H9 (cell line): ENCODE results near the gene MGLL. TPM values are rescaled to one million over a fixed set of nuclear protein-coding genes. Genes with fewer than 3 reads are reported as not detected.

ENCODE experiments used
- DNase-seq: peaks from one replicate; pipeline ENCODE4 v3.0.0-alpha.2; 2017
- H2AFZ ChIP-seq: one replicate; pipeline ENCODE4 v1.6.1; 2013; ENCODE audit warnings: mild to moderate bottlenecking, low read length, control low read depth, moderate library complexity
- H2AK5ac ChIP-seq: 2 replicates; pipeline ENCODE4 v1.6.1; 2013; ENCODE audit warnings: low read length, control low read depth, mixed read lengths; ENCODE audit not compliant: insufficient read length
- H2BK120ac ChIP-seq: one replicate; pipeline ENCODE4 v1.6.1; 2013; ENCODE audit warnings: low read depth, mild to moderate bottlenecking, low read length, control low read depth, inconsistent platforms; ENCODE audit not compliant: poor library complexity, severe bottlenecking
- H2BK12ac ChIP-seq: 2 replicates; pipeline ENCODE4 v1.6.1; 2013; ENCODE audit warnings: low read length, control low read depth, mixed read lengths, low read depth; ENCODE audit not compliant: insufficient read length
- H2BK15ac ChIP-seq: 2 replicates; pipeline ENCODE4 v1.6.1; 2013; ENCODE audit warnings: low read depth, low read length, control low read depth
- H2BK20ac ChIP-seq: one replicate; pipeline ENCODE4 v1.6.1; 2013; ENCODE audit warnings: low read depth, mild to moderate bottlenecking, low read length, control low read depth, inconsistent platforms; ENCODE audit not compliant: poor library complexity, severe bottlenecking
- H2BK5ac ChIP-seq: 2 replicates; pipeline ENCODE4 v1.6.1; 2013; ENCODE audit warnings: low read length, control low read depth, mixed read lengths; ENCODE audit not compliant: insufficient read length
- H3K14ac ChIP-seq: 2 replicates; pipeline ENCODE4 v1.6.1; 2013; ENCODE audit warnings: low read length, control low read depth; ENCODE audit not compliant: insufficient read depth
- H3K18ac ChIP-seq: 2 replicates; pipeline ENCODE4 v1.6.1; 2013; ENCODE audit warnings: low read depth, mild to moderate bottlenecking, mixed read lengths, low read length, control low read depth; ENCODE audit not compliant: insufficient read length
- H3K23ac ChIP-seq: 2 replicates; pipeline ENCODE4 v1.6.1; 2013; ENCODE audit warnings: low read length, control low read depth, mixed read lengths, low read depth; ENCODE audit not compliant: insufficient read length
- H3K23me2 ChIP-seq: 2 replicates; pipeline ENCODE4 v1.6.1; 2013; ENCODE audit warnings: low read depth, mild to moderate bottlenecking, mixed read lengths, low read length, control low read depth; ENCODE audit not compliant: insufficient read length, poor library complexity, severe bottlenecking
- H3K27ac ChIP-seq: 2 replicates; pipeline ENCODE4 v1.5.1; 2013; ENCODE audit warnings: low read length, control low read depth, mixed read lengths, low read depth; ENCODE audit not compliant: insufficient read length
- H3K27me3 ChIP-seq: 2 replicates; pipeline ENCODE4 v1.6.1; 2013; ENCODE audit warnings: low read length, control low read depth, inconsistent platforms; ENCODE audit not compliant: insufficient read depth
- H3K4ac ChIP-seq: 2 replicates; pipeline ENCODE4 v1.6.1; 2013; ENCODE audit warnings: low read depth, mild to moderate bottlenecking, control low read depth, inconsistent platforms, low read length, moderate library complexity
- H3K4me1 ChIP-seq: 2 replicates; pipeline ENCODE4 v1.6.1; 2013; ENCODE audit warnings: low read length, control low read depth, inconsistent platforms; ENCODE audit not compliant: insufficient read depth
- H3K4me2 ChIP-seq: 2 replicates; pipeline ENCODE4 v1.6.1; 2013; ENCODE audit warnings: low read length, control low read depth, mixed read lengths; ENCODE audit not compliant: insufficient read length, insufficient read depth
- H3K56ac ChIP-seq: 2 replicates; pipeline ENCODE4 v1.6.1; 2013; ENCODE audit warnings: low read depth, mild to moderate bottlenecking, mixed read lengths, low read length, control low read depth; ENCODE audit not compliant: insufficient read length
- H3K79me1 ChIP-seq: 2 replicates; pipeline ENCODE4 v1.6.1; 2013; ENCODE audit warnings: low read depth, mild to moderate bottlenecking, moderate library complexity, low read length, control low read depth, inconsistent platforms; ENCODE audit not compliant: insufficient read depth, poor library complexity, severe bottlenecking
- H3K79me2 ChIP-seq: 2 replicates; pipeline ENCODE4 v1.6.1; 2013; ENCODE audit warnings: low read length, control low read depth, inconsistent platforms; ENCODE audit not compliant: insufficient read depth
- H3K9ac ChIP-seq: 2 replicates; pipeline ENCODE4 v1.6.1; 2013; ENCODE audit warnings: low read length, control low read depth, mixed read lengths; ENCODE audit not compliant: insufficient read length; ENCODE audit errors: extremely low read depth
- H3K9me3 ChIP-seq: one replicate; pipeline ENCODE4 v1.6.1; 2013; ENCODE audit warnings: low read depth, low read length, inconsistent platforms; ENCODE audit not compliant: control insufficient read depth
- H3T11ph ChIP-seq: one replicate; pipeline ENCODE4 v1.6.1; 2013; ENCODE audit warnings: mild to moderate bottlenecking, low read length, control low read depth, inconsistent platforms
- H4K20me1 ChIP-seq: one replicate; pipeline ENCODE4 v1.6.1; 2013; ENCODE audit not compliant: control insufficient read depth, insufficient read length, insufficient read depth
- H4K5ac ChIP-seq: 2 replicates; pipeline ENCODE4 v1.6.1; 2013; ENCODE audit warnings: low read depth, mild to moderate bottlenecking, mixed read lengths, low read length, control low read depth; ENCODE audit not compliant: insufficient read length
- H4K8ac ChIP-seq: replicated peaks from 2 replicates; pipeline ENCODE4 v1.6.1; 2013; ENCODE audit warnings: low read length, control low read depth, mixed read lengths, low read depth; ENCODE audit not compliant: insufficient read length
- H4K91ac ChIP-seq: 2 replicates; pipeline ENCODE4 v1.6.1; 2013; ENCODE audit warnings: low read depth, mild to moderate bottlenecking, moderate library complexity, mixed read lengths, low read length, control low read depth; ENCODE audit not compliant: insufficient read length
- H3K27ac Mint-ChIP-seq, 3 experiments: 2 replicates in 2 of 3; 3 replicates in 1 of 3; pipeline ENCODE4 v1.8.0; 2020 to 2021; ENCODE audit warnings: mixed read lengths in 3 of 3, mild to moderate bottlenecking in 1 of 3, moderate library complexity in 1 of 3
- H3K27me3 Mint-ChIP-seq: 2 replicates; pipeline ENCODE4 v1.8.0; 2021; ENCODE audit warnings: low read depth, mild to moderate bottlenecking, moderate library complexity, mixed read lengths
- H3K36me3 Mint-ChIP-seq, 3 experiments: 2 replicates in 2 of 3; 3 replicates in 1 of 3; pipeline ENCODE4 v1.8.0; 2020 to 2021; ENCODE audit warnings: low read depth in 3 of 3, mixed read lengths in 3 of 3; ENCODE audit not compliant: insufficient read depth in 1 of 3
- H3K4me1 Mint-ChIP-seq, 2 experiments: 2 replicates each; pipeline ENCODE4 v1.8.0; 2020; ENCODE audit warnings: mixed read lengths in 2 of 2
- H3K4me3 Mint-ChIP-seq, 2 experiments: 2 replicates in 1 of 2; 3 replicates in 1 of 2; pipeline ENCODE4 v1.8.0; 2020 to 2021; ENCODE audit warnings: mild to moderate bottlenecking in 2 of 2, mixed read lengths in 2 of 2, moderate library complexity in 1 of 2
- H3K9me3 Mint-ChIP-seq, 2 experiments: 2 replicates in 1 of 2; 3 replicates in 1 of 2; pipeline ENCODE4 v1.8.0; 2020; ENCODE audit warnings: mild to moderate bottlenecking in 2 of 2, mixed read lengths in 2 of 2, moderate library complexity in 1 of 2
- WGBS: extraction: QIAGEN DNeasy Blood & Tissue Kit; methylation state at CpG from one replicate; pipeline ENCODE4 v1.1.7; 2013; ENCODE audit warnings: missing lambda C conversion rate, low lambda C conversion rate, mixed read lengths; ENCODE audit not compliant: insufficient read length; ENCODE audit errors: extremely low coverage; 5-methylcytosine and 5-hydroxymethylcytosine counted together
- total RNA-seq: library from RNA; stranded (reverse); gene quantifications from 2 replicates; pipeline ENCODE4 v1.2.1, GENCODE V29; 2021
- TF ChIP-seq, protein P1 (sequence below): fragments of 200-600 bp; sonication (generic); conservative IDR thresholded peaks from 3 replicates; pipeline ENCODE4 v1.8.0; 2021; ENCODE audit warnings: antibody characterized with exemption, mild to moderate bottlenecking

MGLL gene
- total RNA-seq, 1 experiment from 2014 or later: 0.11 TPM

GRCh38 chr3:127715532-127715931 lies 106.8 kb downstream of the MGLL start:
- no peak overlapping the region for H3K9ac ChIP-seq
- H2BK12ac ChIP-seq: no peak overlapping the region
- H3K4me1 ChIP-seq: peaks cover 4% of the 10 kb centered on the region; the same call in 1 of the 2 replicates
- H3K4me2 ChIP-seq: no peak overlapping the region
- no peak overlapping the region for H3K4ac ChIP-seq
- H3K36me3 Mint-ChIP-seq: no peaks in the 10 kb centered on the region
- H3K27me3 ChIP-seq: no peaks in the 10 kb centered on the region; the same call in 1 of the 2 replicates
- H3K79me2 ChIP-seq: no peaks in the 10 kb centered on the region
- no peak overlapping the region for H2BK120ac ChIP-seq
- no peak overlapping the region for H4K91ac ChIP-seq
- H3K9me3 Mint-ChIP-seq: no peaks in the 10 kb centered on the region
- no peak overlapping the region for H2BK5ac ChIP-seq
- H4K20me1 ChIP-seq: no peaks in the 10 kb centered on the region
- no peaks in the 10 kb centered on the region for H3K79me1 ChIP-seq
- H4K8ac ChIP-seq: no peak overlapping the region
- no peak overlapping the region for H3K56ac ChIP-seq
- H2BK20ac ChIP-seq: no peak overlapping the region
- peaks cover 24% of the 10 kb centered on the region for H3K27me3 Mint-ChIP-seq
- no peaks in the 10 kb centered on the region for H3K23me2 ChIP-seq
- TF ChIP-seq, protein P1, sequence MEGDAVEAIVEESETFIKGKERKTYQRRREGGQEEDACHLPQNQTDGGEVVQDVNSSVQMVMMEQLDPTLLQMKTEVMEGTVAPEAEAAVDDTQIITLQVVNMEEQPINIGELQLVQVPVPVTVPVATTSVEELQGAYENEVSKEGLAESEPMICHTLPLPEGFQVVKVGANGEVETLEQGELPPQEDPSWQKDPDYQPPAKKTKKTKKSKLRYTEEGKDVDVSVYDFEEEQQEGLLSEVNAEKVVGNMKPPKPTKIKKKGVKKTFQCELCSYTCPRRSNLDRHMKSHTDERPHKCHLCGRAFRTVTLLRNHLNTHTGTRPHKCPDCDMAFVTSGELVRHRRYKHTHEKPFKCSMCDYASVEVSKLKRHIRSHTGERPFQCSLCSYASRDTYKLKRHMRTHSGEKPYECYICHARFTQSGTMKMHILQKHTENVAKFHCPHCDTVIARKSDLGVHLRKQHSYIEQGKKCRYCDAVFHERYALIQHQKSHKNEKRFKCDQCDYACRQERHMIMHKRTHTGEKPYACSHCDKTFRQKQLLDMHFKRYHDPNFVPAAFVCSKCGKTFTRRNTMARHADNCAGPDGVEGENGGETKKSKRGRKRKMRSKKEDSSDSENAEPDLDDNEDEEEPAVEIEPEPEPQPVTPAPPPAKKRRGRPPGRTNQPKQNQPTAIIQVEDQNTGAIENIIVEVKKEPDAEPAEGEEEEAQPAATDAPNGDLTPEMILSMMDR: no peak
- no peak overlapping the region for H3K27ac Mint-ChIP-seq
- H3K9me3 ChIP-seq: no peaks in the 10 kb centered on the region
- DNase-seq: no peak
- no CpG with 5 or more reads among the region's 8 CpGs for WGBS
- no peak overlapping the region for H3K23ac ChIP-seq
- no peak overlapping the region for H2AFZ ChIP-seq
- H3K4me3 Mint-ChIP-seq: no peak overlapping the region
- H2AK5ac ChIP-seq: no peak overlapping the region
- no peak overlapping the region for H4K5ac ChIP-seq
- no peak overlapping the region for H2BK15ac ChIP-seq
- H3K27ac ChIP-seq: no peak overlapping the region
- no peak overlapping the region for H3K14ac ChIP-seq
- no peak overlapping the region for H3K18ac ChIP-seq
- peaks cover 21 to 28% of the 10 kb centered on the region in 2 experiments for H3K4me1 Mint-ChIP-seq
- H3T11ph ChIP-seq: no peak overlapping the region
